A673 (cell line): ENCODE measurements around the gene HBB.

ENCODE experiments used
- CTCF ChIP-seq: fragments of 300-800, 200-600 bp; sonication (generic); conservative IDR thresholded peaks from 2 replicates; pipeline ENCODE4 v1.5.1; 2017; ENCODE audit warnings: low read depth, mild to moderate bottlenecking, antibody characterized with exemption, low read length, moderate library complexity, mixed read lengths
- EZH2 ChIP-seq: fragments of 200-600 bp; sonication (generic); IDR thresholded peaks from 2 replicates; pipeline ENCODE4 v1.6.1; 2017; ENCODE audit warnings: borderline replicate concordance, low read depth, mild to moderate bottlenecking, mixed read lengths, antibody characterized with exemption, low read length; ENCODE audit not compliant: poor library complexity, severe bottlenecking

- TF ChIP-seq CTCF (no peak), EZH2 (no peak)
Measured at GRCh38 chr11:5230266-5230665, 3.4 kb upstream of the HBB start.
